GM19455 (cell line): ENCODE data around the gene LYRM1.
"Not testable (repeated sequence)": the region's sequence is repeated elsewhere in the genome, so short reads cannot be mapped to it uniquely, and the experiment has no call there.

ENCODE experiments used
- ATAC-seq: cut with Tn5 transposase; IDR thresholded peaks from one replicate; pipeline ENCODE4 v1.9.1; 2021; ENCODE audit not compliant: unreplicated experiment

The LYRM1 gene

DNA sequence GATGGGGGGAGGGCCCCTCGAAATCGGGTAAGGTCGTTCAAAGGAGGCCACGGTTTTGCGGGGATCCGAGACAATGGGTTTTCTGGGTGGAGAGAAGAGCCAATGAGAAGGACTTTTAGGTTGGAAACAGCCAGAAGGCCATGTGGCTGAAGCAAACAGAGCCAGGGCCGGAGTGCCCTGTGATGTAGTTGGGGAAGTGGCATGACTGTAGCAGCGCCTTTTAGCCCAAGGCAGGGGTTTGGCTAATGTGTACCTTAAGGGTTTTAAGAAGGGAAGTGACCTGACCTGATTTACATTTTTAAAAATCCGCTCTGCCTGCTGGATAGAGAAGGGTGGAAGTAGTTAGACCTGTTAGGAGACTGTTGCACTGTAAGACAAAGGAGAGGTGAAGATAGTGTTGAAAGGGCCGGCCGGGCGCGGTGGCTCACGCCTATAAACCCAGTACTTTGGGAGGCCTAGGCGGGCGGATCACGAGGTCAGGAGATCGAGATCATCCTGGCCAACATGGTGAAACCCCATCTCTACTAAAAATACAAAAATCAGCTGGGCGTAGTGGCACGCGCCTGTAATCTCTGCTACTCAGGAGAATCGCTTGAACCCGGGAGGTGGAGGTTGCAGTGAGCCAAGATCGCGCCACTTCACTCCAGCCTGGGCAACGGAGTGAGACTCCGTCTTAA, 1.0 kb downstream of the LYRM1 start:
- ATAC-seq = no peak

- no peak for ATAC-seq
Measured at GRCh38 chr16:20902426-20902825, 1.9 kb downstream of the LYRM1 start.

DNA sequence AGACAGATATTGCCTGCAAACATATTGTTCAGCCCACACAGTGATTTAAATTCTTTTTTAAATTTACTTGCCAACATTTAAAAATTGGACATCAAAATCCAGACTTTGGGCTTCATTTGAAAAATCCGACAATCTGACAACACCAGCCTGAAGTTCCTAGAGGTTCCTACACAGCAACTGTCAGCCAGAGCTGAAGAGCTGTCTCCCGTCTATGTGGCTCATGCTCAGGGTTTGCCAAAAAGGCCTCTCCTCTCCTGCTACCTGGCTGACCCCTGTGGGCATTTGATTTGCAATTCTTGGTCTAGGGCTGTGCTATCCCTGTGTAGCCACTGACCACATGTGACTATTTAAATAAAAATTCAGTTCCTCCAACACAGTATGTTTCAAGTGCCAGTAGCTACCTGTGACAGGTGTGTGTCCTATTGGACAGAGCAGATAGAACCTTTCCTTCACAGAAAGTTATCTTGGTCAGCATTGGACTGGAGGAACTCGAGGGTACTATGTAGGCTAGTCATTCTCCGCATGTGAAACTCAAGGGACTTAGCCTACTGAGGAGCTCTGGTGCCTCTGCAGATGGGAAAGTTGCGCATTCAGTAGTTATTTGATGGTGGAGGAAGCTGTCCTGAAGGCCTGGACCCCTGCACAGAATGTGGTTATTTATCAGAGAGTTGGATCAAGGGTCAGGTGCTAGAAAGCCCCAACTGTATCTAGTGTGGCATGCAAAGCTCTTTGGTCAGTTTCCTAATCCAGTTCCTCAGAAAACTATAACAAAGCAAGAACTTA, 2.7 kb downstream of the LYRM1 start:
- ATAC-seq = no peak

DNA sequence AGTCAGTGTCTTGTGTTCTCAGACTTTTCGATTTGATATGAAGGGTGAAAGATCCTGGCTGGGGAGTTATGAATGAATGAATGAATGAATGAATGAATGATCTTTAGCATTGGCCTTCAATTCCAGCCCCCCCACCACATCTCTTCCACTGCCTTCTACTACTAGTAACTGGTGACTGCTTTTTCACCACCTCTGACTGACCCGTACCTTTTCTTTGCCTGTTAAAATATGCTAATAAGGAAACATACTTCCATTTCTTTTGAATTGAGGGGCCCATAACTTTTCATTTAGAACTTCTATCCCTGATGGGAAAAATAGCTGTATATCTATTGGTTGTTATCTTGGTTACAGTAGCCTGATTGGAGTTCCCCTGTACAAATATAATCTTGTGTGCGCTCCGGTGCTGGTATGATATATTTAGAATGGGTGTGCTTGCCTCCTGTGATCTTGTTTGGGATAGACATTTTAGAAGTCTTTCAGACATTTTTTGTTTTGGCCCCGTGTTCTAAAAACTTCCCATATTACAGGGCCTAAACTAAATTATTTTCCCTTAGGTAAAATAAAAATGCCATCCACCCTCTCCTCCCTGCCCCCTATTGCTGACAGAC, 3.4 kb downstream of the LYRM1 start:
- no peak for ATAC-seq

GRCh38 chr16:20904507-20905081, 4.0 kb downstream of the LYRM1 start:
- ATAC-seq = no peak

DNA sequence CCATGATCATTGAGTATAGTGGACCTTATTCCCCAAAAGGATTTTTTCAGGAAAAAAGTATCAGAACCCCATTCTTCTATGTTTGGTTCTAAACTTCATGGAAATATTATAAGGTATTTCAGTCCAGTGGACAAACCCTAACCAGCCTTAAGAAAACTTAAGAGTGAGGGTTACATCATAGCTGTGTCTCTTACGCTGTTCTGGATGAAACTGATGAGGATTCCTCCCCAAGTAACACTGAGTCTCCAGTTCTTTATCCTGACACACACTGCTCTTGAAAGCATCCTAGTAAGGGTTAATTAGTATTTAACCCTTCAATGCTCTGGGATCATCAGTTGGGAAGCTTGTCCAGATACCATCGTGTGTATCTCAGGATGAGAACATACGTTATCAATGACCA, 5.0 kb downstream of the LYRM1 start:
- no peak for ATAC-seq

- no peak for ATAC-seq
Measured at GRCh38 chr16:20906341-20907255, 6.0 kb downstream of the LYRM1 start.

GRCh38 chr16:20910781-20911321, 10.3 kb downstream of the LYRM1 start:
- ATAC-seq = no peak

- ATAC-seq = no peak
Measured at GRCh38 chr16:20911361-20911760, 10.8 kb downstream of the LYRM1 start.

GRCh38 chr16:20916289-20916688, 15.7 kb downstream of the LYRM1 start:
- no peak for ATAC-seq

- ATAC-seq = no peak
Measured at GRCh38 chr16:20916942-20917341, 16.4 kb downstream of the LYRM1 start.

DNA sequence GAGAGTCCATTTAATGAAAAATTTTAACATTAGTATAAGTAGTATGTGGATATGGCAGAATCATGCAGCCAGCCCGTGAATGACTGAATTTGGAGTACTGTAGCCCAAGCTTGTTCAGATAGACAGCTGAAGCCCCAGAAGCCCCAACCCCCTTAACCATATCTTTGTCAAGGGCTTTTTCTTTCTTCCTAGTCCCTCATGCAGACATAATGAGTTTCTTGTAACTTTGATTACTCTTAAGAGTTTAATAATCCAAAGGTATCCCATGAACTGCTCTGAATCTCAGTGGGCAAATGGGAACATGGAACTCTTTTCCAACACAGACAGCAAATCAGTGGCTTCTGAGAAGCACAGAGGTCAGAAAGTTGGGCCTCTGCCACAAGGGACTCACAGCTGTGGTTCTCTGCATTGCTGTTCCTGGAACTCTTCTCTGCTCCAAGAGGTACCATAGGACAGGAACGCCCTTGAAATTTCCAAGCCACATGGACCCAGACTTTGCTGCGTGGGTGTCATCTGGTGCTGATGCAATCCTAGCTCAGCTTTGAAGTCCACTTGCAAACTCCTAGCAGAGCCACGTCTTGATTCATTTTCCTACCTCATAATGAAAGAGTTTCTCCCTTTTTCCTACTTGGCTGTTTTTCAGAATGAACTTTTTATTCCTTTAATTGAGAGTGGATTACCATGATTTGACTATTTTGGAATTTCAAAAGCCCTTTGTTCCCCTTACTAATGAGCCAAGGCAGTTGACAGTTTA, 18.1 kb downstream of the LYRM1 start:
- ATAC-seq = no peak

- ATAC-seq = no peak
Measured at GRCh38 chr16:20920091-20920490, 19.5 kb downstream of the LYRM1 start.

DNA sequence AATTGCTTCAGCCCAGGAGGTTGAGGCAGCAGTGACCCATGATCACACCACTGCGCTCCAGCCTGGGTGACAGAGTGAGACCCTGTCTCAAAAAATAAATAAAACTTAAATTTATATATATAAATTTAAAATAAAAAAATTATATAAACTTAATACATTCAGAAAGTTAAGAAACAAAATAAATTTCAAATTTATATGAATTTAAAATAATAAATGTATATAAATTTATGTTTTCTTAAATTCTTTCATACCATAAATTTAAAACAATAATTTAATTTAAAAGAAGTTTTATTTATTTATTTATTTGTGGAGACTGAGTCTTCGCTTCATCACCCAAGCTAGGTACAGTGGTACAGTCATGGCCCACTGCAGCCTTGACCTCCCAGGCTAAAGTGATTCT, 20.2 kb downstream of the LYRM1 start:
- ATAC-seq = no peak

- no peak for ATAC-seq
Measured at GRCh38 chr16:20923876-20924275, 23.3 kb downstream of the LYRM1 start.

- no peak for ATAC-seq
Measured at GRCh38 chr16:20925751-20926150, 25.2 kb downstream of the LYRM1 start.

DNA sequence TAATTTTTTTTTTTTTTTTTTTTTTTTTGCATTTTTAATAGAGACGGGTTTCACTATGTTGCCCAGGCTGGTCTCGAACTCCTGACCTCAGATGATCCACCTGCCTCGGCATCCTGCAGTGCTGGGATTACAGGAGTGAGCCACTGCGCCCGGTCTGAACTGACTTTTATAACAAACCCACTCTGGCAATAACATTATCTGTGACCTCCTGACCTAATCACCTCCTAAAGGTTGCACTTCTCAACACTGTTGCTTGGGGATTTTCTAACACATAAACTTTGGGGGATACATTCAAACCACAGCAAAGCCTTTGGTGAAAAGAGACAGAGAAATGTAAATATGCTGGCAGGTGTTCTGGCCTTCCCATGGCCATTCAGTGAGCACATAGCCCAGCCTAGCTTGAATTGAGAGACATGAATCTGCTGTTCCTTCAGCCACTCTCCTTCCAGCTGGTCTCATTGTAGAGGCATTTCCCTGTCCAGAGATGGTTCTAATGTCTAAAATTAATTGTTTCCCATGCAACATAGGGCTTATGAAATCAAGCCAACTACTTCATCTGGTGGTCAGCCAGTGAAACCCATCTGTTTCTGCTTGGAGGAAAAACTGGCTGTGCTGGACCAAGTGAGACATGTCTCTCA, 28.3 kb downstream of the LYRM1 start:
- no peak for ATAC-seq

- not testable (repeated sequence) for ATAC-seq
Measured at GRCh38 chr16:20929676-20930364, 29.2 kb downstream of the LYRM1 start.

- no peak for ATAC-seq
Measured at GRCh38 chr16:20930365-20930690, 29.8 kb downstream of the LYRM1 start.
